ENCODE results near the gene NKAIN4.

The NKAIN4 gene

GRCh38 chr20:63192721-63193120 lies 61.5 kb downstream of the NKAIN4 start:
- no peak for DNase-seq (ENCODE audit: low read depth)

GRCh38 chr20:63191400-63191799 lies 62.9 kb downstream of the NKAIN4 start:
- no peak for DNase-seq (ENCODE audit: low read depth)

GRCh38 chr20:63190828-63191227 lies 63.4 kb downstream of the NKAIN4 start:
- no peak for DNase-seq (ENCODE audit: low read depth)

All from non-pigmented ciliary epithelial cell (primary cell).